CD4-positive, alpha-beta T cell (primary cell): Measurements from ENCODE around the gene SLC26A2. TPM values are rescaled to one million over a fixed set of nuclear protein-coding genes. Genes with fewer than 3 reads are reported as not detected.

Source experiments
- ATAC-seq: fragments of 200-7000 bp; cut with Tn5 transposase; one replicate; pipeline ENCODE4 v1.10.0; 2022; ENCODE audit warnings: mild to moderate bottlenecking; ENCODE audit not compliant: poor library complexity
- CTCF ChIA-PET: fragments of 350-600 bp; sonication (Branson Sonifier 250); formaldehyde crosslinking; loops from one replicate; lab custom pipeline; 2021; ENCODE audit warnings: antibody characterized with exemption, inconsistent platforms; lab: Charles Lee
- POLR2A ChIA-PET: fragments of 350-600 bp; sonication (Branson Sonifier 250); formaldehyde crosslinking; loops from one replicate; lab custom pipeline; 2021; ENCODE audit warnings: antibody characterized with exemption, inconsistent platforms; lab: Charles Lee
- DNase-seq, 14 experiments: peaks; one replicate each; pipeline ENCODE4 v3.0.0-alpha.2; 2013 to 2020; ENCODE audit warnings: mixed read lengths in 2 of 14
- H3K27ac ChIP-seq, 2 donors: one replicate each; pipeline versions ENCODE4 v1.5.1 to v1.7.0; 2013; ENCODE audit warnings: low read length in 2 of 2, low read depth in 1 of 2, mild to moderate bottlenecking in 1 of 2
- H3K27me3 ChIP-seq, 2 experiments: 1 replicate in 1 of 2; 2 replicates in 1 of 2; pipeline versions ENCODE4 v1.6.1 to v1.7.0; 2013; ENCODE audit warnings: low read length in 2 of 2, control low read depth in 1 of 2, mild to moderate bottlenecking in 1 of 2, moderate library complexity in 1 of 2; ENCODE audit not compliant: insufficient read depth in 2 of 2, control insufficient read depth in 1 of 2
- H3K36me3 ChIP-seq: one replicate; pipeline ENCODE4 v1.6.1; 2013; ENCODE audit warnings: low read length, control low read depth; ENCODE audit not compliant: insufficient read depth
- H3K4me1 ChIP-seq: one replicate; pipeline ENCODE4 v1.6.1; 2013; ENCODE audit warnings: low read length, control low read depth; ENCODE audit not compliant: insufficient read depth
- H3K4me3 ChIP-seq: one replicate; pipeline ENCODE4 v1.5.1; 2013; ENCODE audit warnings: mild to moderate bottlenecking, low read length, moderate library complexity
- H3K9me3 ChIP-seq, 2 experiments: 1 replicate in 1 of 2; 2 replicates in 1 of 2; pipeline versions ENCODE4 v1.6.1 to v1.7.0; 2013; ENCODE audit warnings: low read length in 2 of 2, mild to moderate bottlenecking in 2 of 2, control low read depth in 1 of 2, moderate library complexity in 1 of 2; ENCODE audit not compliant: control insufficient read depth in 1 of 2, insufficient read depth in 1 of 2
- H3K27ac Mint-ChIP-seq: one replicate; pipeline ENCODE4 v1.8.0; 2020; ENCODE audit warnings: mixed read lengths
- H3K27me3 Mint-ChIP-seq: one replicate; pipeline ENCODE4 v1.8.0; 2021; ENCODE audit warnings: mixed read lengths
- H3K36me3 Mint-ChIP-seq: one replicate; pipeline ENCODE4 v1.8.0; 2021; ENCODE audit warnings: low read depth, mixed read lengths
- H3K4me1 Mint-ChIP-seq: one replicate; pipeline ENCODE4 v1.8.0; 2021; ENCODE audit warnings: low read depth, mixed read lengths
- H3K4me3 Mint-ChIP-seq: one replicate; pipeline ENCODE4 v1.8.0; 2020; ENCODE audit warnings: mild to moderate bottlenecking, mixed read lengths
- H3K9me3 Mint-ChIP-seq: one replicate; pipeline ENCODE4 v1.8.0; 2020; ENCODE audit warnings: mixed read lengths
- CTCF ChIP-seq: fragments of 200-600 bp; IDR thresholded peaks from one replicate; pipeline ENCODE4 v1.8.0; 2022; ENCODE audit warnings: antibody characterized with exemption, mild to moderate bottlenecking
- intact Hi-C, 2 experiments: fragments of 100-400 bp; cut with DNase I in 1 of 2; cut with micrococcal nuclease in 1 of 2; formaldehyde crosslinking; loops; one replicate each; pipeline versions ENCODE4 v1.15.1 to v1.9.0; 2023 to 2025; cut with DNase I, micrococcal nuclease
- total RNA-seq, 174 experiments: library from RNA in 2 of 174; stranded (reverse) in 2 of 174; gene quantifications; one replicate each; pipeline ENCODE4 v1.2.3 and lab custom pipeline; 2021 to 2026

The SLC26A2 gene
- total RNA-seq, 2 experiments from 2014 or later, result 2.8 to 4.2 TPM

GRCh38 chr5:149953436-149954121 is 7.0 kb upstream of the SLC26A2 start:
- H3K4me3 ChIP-seq, result no peak overlapping the region
- ChIA-PET CTCF (interaction anchor here (2.8 kb wide), 1 partner anchor 37 kb away, joined by 6 read pairs; no protein-coding TSS in a partner anchor), POLR2A (no interaction called here)
- ATAC-seq (no peak), DNase-seq (no peak)
- no peak overlapping the region for H3K27ac Mint-ChIP-seq
- no peak overlapping the region for H3K27ac ChIP-seq
- H3K36me3 ChIP-seq, result no peaks in the 10 kb centered on the region
- TF ChIP-seq CTCF, result no peak
- H3K36me3 Mint-ChIP-seq, result no peaks in the 10 kb centered on the region
- intact Hi-C loops, result no loop called here
- H3K9me3 Mint-ChIP-seq, result no peaks in the 10 kb centered on the region
- H3K4me3 Mint-ChIP-seq, result no peak overlapping the region
- H3K27me3 Mint-ChIP-seq, result peaks cover under 1% of the 10 kb centered on the region
- H3K4me1 Mint-ChIP-seq, result no peaks in the 10 kb centered on the region
- no peaks in the 10 kb centered on the region for H3K9me3 ChIP-seq
- H3K27me3 ChIP-seq, result peaks cover 0 to 2% of the 10 kb centered on the region in 2 experiments
- no peaks in the 10 kb centered on the region for H3K4me1 ChIP-seq

GRCh38 chr5:149954798-149955197 is 5.8 kb upstream of the SLC26A2 start:
- no peak for TF ChIP-seq CTCF
- H3K36me3 Mint-ChIP-seq, result no peaks in the 10 kb centered on the region
- Histone ChIP-seq H3K4me1 (peaks cover 5% of the 10 kb centered on the region), H3K4me3 (no peak overlapping the region), H3K27me3 (no peaks in the 10 kb centered on the region), H3K36me3 (no peaks in the 10 kb centered on the region), H3K27ac (no peak overlapping the region), H3K9me3 (no peaks in the 10 kb centered on the region)
- ChIA-PET CTCF (interaction anchor here (1.0 to 1.2 kb wide), 2 partner anchors 10 to 120 kb away, joined by 3 to 4 read pairs; no protein-coding TSS in a partner anchor), POLR2A (no interaction called here)
- no peaks in the 10 kb centered on the region for H3K27me3 Mint-ChIP-seq
- no peak overlapping the region for H3K4me3 Mint-ChIP-seq
- DNase-seq, result no peak
- ATAC-seq, result no peak
- no peak overlapping the region for H3K27ac Mint-ChIP-seq
- no peaks in the 10 kb centered on the region for H3K9me3 Mint-ChIP-seq
- intact Hi-C loops, result no loop called here
- H3K4me1 Mint-ChIP-seq, result peaks cover 7% of the 10 kb centered on the region

DNA sequence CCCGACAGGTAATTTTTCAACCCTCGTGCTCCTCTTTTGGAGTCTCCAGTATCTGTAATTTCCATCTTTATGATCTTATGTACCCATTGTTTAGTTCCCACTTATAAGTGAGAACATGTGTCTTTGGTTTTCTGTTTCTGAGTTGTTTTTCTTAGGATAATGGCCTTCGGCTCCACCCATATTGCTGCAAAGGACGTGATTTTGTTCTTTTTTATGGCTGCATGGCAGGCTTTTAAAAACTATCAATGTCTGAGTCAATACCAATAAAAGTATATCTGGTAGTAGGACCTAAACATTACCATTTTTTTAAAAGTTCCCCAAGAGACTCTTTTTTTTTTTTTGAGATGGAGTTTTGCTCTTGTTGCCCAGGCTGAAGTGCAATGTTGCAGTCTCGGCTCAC is 3.9 kb upstream of the SLC26A2 start:
- Histone ChIP-seq H3K27me3 (no peaks in the 10 kb centered on the region), H3K36me3 (no peaks in the 10 kb centered on the region), H3K4me3 (no peak overlapping the region), H3K4me1 (peaks cover 21% of the 10 kb centered on the region), H3K27ac (no peak overlapping the region), H3K9me3 (no peaks in the 10 kb centered on the region)
- Mint-ChIP-seq H3K36me3 (peaks cover 6% of the 10 kb centered on the region), H3K4me3 (peak overlapping the region; percentile 18), H3K9me3 (no peaks in the 10 kb centered on the region), H3K27ac (no peak overlapping the region), H3K4me1 (peaks cover 20% of the 10 kb centered on the region), H3K27me3 (no peaks in the 10 kb centered on the region)
- no peak for TF ChIP-seq CTCF
- ATAC-seq, result no peak
- DNase-seq, result no peak
- intact Hi-C loops, result no loop called here
- POLR2A ChIA-PET, result interaction anchor here (0.6 kb wide), 1 partner anchor 1193 kb away, joined by 3 read pairs; no protein-coding TSS in a partner anchor
- CTCF ChIA-PET, result no interaction called here
